Heart left ventricle (tissue), 16 donors: Measurements from ENCODE around the gene PPIF. TPM values are rescaled to one million over a fixed set of nuclear protein-coding genes. Genes with fewer than 3 reads are reported as not detected.

Experiments used
- ATAC-seq, 4 donors: fragments of 200-7000 bp; cut with Tn5 transposase; one replicate each; pipeline ENCODE4 v1.9.1; 2020 to 2022; ENCODE audit warnings: moderate library complexity in 4 of 4, mild to moderate bottlenecking in 3 of 4, moderate number of reproducible peaks in 1 of 4
- DNase-seq, 5 donors: peaks; one replicate each; pipeline ENCODE4 v3.0.0-alpha.2; 2020
- H3K27ac ChIP-seq, 12 donors: fragments of 200-600 bp; sonication (generic) in 4 of 12; one replicate each; pipeline versions ENCODE4 v1.5.0 to v1.8.0; 2016 to 2022; ENCODE audit warnings: mild to moderate bottlenecking in 2 of 12
- H3K27me3 ChIP-seq, 9 donors: fragments of 200-600 bp; sonication (generic) in 2 of 9; one replicate each; pipeline versions ENCODE4 v1.5.1 to v1.8.0; 2016 to 2022; ENCODE audit warnings: mild to moderate bottlenecking in 3 of 9
- H3K36me3 ChIP-seq, 9 donors: fragments of 200-600 bp; sonication (generic) in 2 of 9; one replicate each; pipeline versions ENCODE4 v1.5.0 to v1.8.0; 2018 to 2022; ENCODE audit warnings: mild to moderate bottlenecking in 2 of 9
- H3K4me1 ChIP-seq, 12 donors: fragments of 200-600 bp; sonication (generic) in 4 of 12; one replicate each; pipeline versions ENCODE4 v1.5.0 to v1.8.0; 2016 to 2022; ENCODE audit warnings: mild to moderate bottlenecking in 3 of 12
- H3K4me3 ChIP-seq, 12 donors: fragments of 200-600 bp; sonication (generic) in 4 of 12; one replicate each; pipeline versions ENCODE4 v1.5.0 to v1.8.0; 2017 to 2022; ENCODE audit warnings: mild to moderate bottlenecking in 9 of 12, moderate library complexity in 4 of 12
- H3K9me3 ChIP-seq, 12 donors: fragments of 200-600 bp; sonication (generic) in 4 of 12; one replicate each; pipeline versions ENCODE4 v1.5.0 to v1.8.0; 2016 to 2022; ENCODE audit warnings: mild to moderate bottlenecking in 1 of 12
- CTCF ChIP-seq, 12 donors: fragments of 200-600 bp; sonication (generic) in 4 of 12; IDR thresholded peaks; one replicate each; pipeline versions ENCODE4 v1.5.0 to v1.8.0; 2018 to 2022; ENCODE audit warnings: antibody characterized with exemption in 12 of 12, mild to moderate bottlenecking in 5 of 12
- POLR2A ChIP-seq, 2 donors: fragments of 450-650 bp; IDR thresholded peaks; one replicate each; pipeline ENCODE4 v1.6.1; 2017; ENCODE audit warnings: antibody characterized with exemption in 2 of 2, mild to moderate bottlenecking in 2 of 2, moderate library complexity in 2 of 2
- WGBS, 4 donors: extraction: QIAGEN DNeasy Blood & Tissue Kit in 2 of 4; methylation state at CpG; one replicate each; pipeline versions ENCODE4 v1.1.5 to v1.1.7; 2013 to 2018; 5-methylcytosine and 5-hydroxymethylcytosine counted together
- intact Hi-C, 10 donors: fragments of 100-400 bp; cut with DNase I; formaldehyde crosslinking; loops; one replicate each; pipeline versions ENCODE4 v1.11.1 to v1.14.2; 2022
- polyA plus RNA-seq, 2 donors: library from polyadenylated mRNA; stranded (reverse); fragments of 200-250 nt; gene quantifications; one replicate each; pipeline ENCODE4 v1.2.3, GENCODE V29; 2013
- total RNA-seq, 9 donors: library from RNA; depleted of rRNA in 2 of 9; stranded (reverse); fragments of >200 nt in 2 of 9; fragmentation: NEBNext Ultra II Directional in 3 of 9; extraction: Animal tissue kit (Norgen Biotek cat#: 25700) in 3 of 9; gene quantifications; one replicate each; pipeline versions ENCODE4 v1.1.0 to v1.2.4, GENCODE V29; 2016 to 2023
- donor health status: ischemic (EF 13 %, LVEDD 7.1; RV severe dilation, severe dysfunction).
- donor health status: healthy with polysubstance abuse.
- donor health status: DM: no; HTN: yes; CAD: no.
- donor health status: DM: no; HTN: no; CAD: no.
- donor health status: ischemic (EF 25% LVEDD 6.9; RV normal size, moderate dysfunction).
- donor health status: ischemic (EF 25% LVEDD 5.7; RV mildly dilated, moderate dysfunction).
- donor health status: healthy.
- donor health status: DM: yes; HTN: yes; CAD: no.
- donor health status: ischemic (EF 35%, LVEDD 5.7; RV mildly dilated, moderate dysfunction).
- donor health status: nonischemic (EF 11% LVEDD 7.7; RV severe dilation, severe dysfunction).
- donor health status: DM: yes; HTN: yes; CAD: no.
- donor health status: PGD.
- donor health status: ischemic (EF 29% LVEDD 5.4; RV normal size, mild dysfunction).
- donor health status: nonischemic (EF 23%, LVEDD 6.1; RV moderate dilation, normal function).

PPIF gene
- total and polyA plus RNA-seq, 11 donors: 82.8 to 193 (median 128) TPM

GRCh38 chr10:79347894-79348639 is 798 bp downstream of the PPIF start:
- H3K27me3 ChIP-seq: no peaks in the 10 kb centered on the region
- peaks cover 0 to 44% (median 39%) of the 10 kb centered on the region in 9 donors for H3K36me3 ChIP-seq
- no peaks in the 10 kb centered on the region for H3K9me3 ChIP-seq
- 5 to 10% (median 7%) methylated on average over 29 to 34 of the region's 34 CpGs for WGBS, 4 donors
- DNase-seq (peak; percentile 75 to 89 (median 77)), ATAC-seq (peak; percentile 49 to 77 (median 71))
- H3K4me1 ChIP-seq: peaks cover 0 to 61% (median 23%) of the 10 kb centered on the region in 12 donors
- intact Hi-C loops: loop anchor here in 1 of 10 donors (5.0 kb wide), 1 partner anchor 126 kb away; no protein-coding TSS in a partner anchor
- peak overlapping the region; percentile 68 to 98 (median 81) for H3K4me3 ChIP-seq
- TF ChIP-seq POLR2A (IDR thresholded peaks at IDR 0.05): no peak
- H3K27ac ChIP-seq: peak overlapping the region; percentile 84 to 97 (median 92)

GRCh38 chr10:79348640-79348988 is 1.3 kb downstream of the PPIF start:
- ATAC-seq: no peak
- no peak for DNase-seq
- peaks cover 0 to 62% (median 23%) of the 10 kb centered on the region in 12 donors for H3K4me1 ChIP-seq
- H3K36me3 ChIP-seq: peaks cover 0 to 50% (median 44%) of the 10 kb centered on the region in 9 donors
- WGBS, 4 donors: 23 to 37% (median 30%) methylated on average over 3 of the region's 3 CpGs
- H3K9me3 ChIP-seq: no peaks in the 10 kb centered on the region
- no peaks in the 10 kb centered on the region for H3K27me3 ChIP-seq
- peak overlapping the region in 10 of 12 donors; percentile 87 to 97 (median 92) for H3K27ac ChIP-seq
- peak overlapping the region in 11 of 12 donors; percentile 70 to 98 (median 84) for H3K4me3 ChIP-seq
- TF ChIP-seq POLR2A (IDR thresholded peaks at IDR 0.05) (no peak), CTCF (IDR thresholded peaks at IDR 0.05) (no peak)
- intact Hi-C loops: loop anchor here in 1 of 10 donors (5.0 kb wide), 1 partner anchor 126 kb away; no protein-coding TSS in a partner anchor

- peak overlapping the region in 3 of 12 donors; percentile 70 to 98 (median 88) for H3K4me3 ChIP-seq
- intact Hi-C loops: loop anchor here in 1 of 10 donors (5.0 kb wide), 1 partner anchor 127 kb away; no protein-coding TSS in a partner anchor
- H3K27me3 ChIP-seq: no peaks in the 10 kb centered on the region
- no peaks in the 10 kb centered on the region for H3K9me3 ChIP-seq
- H3K27ac ChIP-seq: peak overlapping the region in 4 of 12 donors; percentile 87 to 94 (median 92)
- DNase-seq: no peak
- H3K4me1 ChIP-seq: peaks cover 0 to 67% (median 23%) of the 10 kb centered on the region in 12 donors
- TF ChIP-seq POLR2A (IDR thresholded peaks at IDR 0.05) (no peak), CTCF (IDR thresholded peaks at IDR 0.05) (no peak)
- WGBS, 4 donors: 67 to 86% (median 73%) methylated on average over 3 to 6 of the region's 6 CpGs
- no peak for ATAC-seq
- peaks cover 0 to 54% (median 49%) of the 10 kb centered on the region in 9 donors for H3K36me3 ChIP-seq
These were observed 1.8 kb downstream of the PPIF start for GRCh38 chr10:79349072-79349491.

GRCh38 chr10:79349766-79350406 is 2.6 kb downstream of the PPIF start:
- Histone ChIP-seq H3K4me3 (no peak overlapping the region), H3K36me3 (peaks cover 0 to 62% (median 57%) of the 10 kb centered on the region in 9 donors), H3K4me1 (peaks cover 0 to 74% (median 23%) of the 10 kb centered on the region in 12 donors), H3K27me3 (no peaks in the 10 kb centered on the region), H3K9me3 (no peaks in the 10 kb centered on the region), H3K27ac (peak overlapping the region in 1 of 12 donors; percentile 87)
- 59 to 82% (median 68%) methylated on average over 6 of the region's 6 CpGs for WGBS, 4 donors
- DNase-seq (no peak), ATAC-seq (no peak)
- TF ChIP-seq CTCF (IDR thresholded peaks at IDR 0.05): no peak
- TF ChIP-seq POLR2A (IDR thresholded peaks at IDR 0.05): no peak
- intact Hi-C loops: loop anchor here in 1 of 10 donors (5.0 kb wide), 1 partner anchor 128 kb away; no protein-coding TSS in a partner anchor
